Mesenteric fat pad (tissue), 1 donor: ENCODE results near the gene MOV10. TPM values are rescaled to one million over a fixed set of nuclear protein-coding genes. Genes with fewer than 3 reads are reported as not detected.

Experiments
- DNase-seq: peaks from one replicate; pipeline ENCODE4 v3.0.0-alpha.2; 2020; ENCODE audit warnings: low spot score
- total RNA-seq: library from RNA; stranded (reverse); fragmentation: NEBNext Ultra II Directional; extraction: Animal tissue kit (Norgen Biotek cat#: 25700); gene quantifications from one replicate; pipeline ENCODE4 v1.2.1, GENCODE V29; 2021
- donor health status: DM: yes; HTN: yes; CAD: no.

Gene MOV10
- total RNA-seq, 1 donor from 2014 or later = 38.0 TPM

DNA sequence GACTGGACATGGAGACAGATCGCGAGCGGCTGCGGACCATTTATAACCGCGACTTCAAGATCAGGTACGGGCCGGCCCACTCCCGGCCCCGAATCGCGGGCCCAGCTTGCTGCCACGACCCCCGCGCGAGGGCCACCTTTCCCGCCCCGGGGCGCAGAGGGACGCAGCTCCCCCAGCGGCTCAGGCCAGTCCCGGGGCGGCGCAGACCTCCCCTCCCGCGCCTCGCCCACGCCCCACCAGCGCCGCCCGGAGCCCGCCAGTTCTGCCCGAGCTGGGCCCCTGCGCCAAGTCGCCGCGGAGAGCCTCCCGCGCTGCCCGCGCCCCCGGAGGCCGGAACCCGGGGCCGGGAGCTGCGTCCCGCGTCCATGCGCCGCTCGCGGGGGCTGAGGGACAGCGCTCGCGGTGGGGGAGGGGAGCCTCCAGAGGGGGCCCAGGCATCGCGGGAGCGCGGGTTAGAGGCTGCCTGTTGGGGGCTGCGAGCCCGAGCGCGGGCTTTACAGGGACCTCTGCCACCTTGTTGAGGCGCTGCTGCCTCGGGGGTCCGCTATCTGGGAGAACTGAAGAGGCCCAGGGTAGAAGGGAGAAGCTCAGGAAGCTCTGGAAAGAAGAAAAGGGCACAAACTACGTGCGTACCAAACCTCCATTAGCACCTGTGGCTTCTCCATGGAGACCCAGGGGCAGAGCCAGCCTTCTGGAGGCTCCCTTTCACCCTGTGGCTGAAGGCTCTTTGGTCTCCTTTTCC, 698 bp downstream of the MOV10 start:
- DNase-seq = no peak

DNA sequence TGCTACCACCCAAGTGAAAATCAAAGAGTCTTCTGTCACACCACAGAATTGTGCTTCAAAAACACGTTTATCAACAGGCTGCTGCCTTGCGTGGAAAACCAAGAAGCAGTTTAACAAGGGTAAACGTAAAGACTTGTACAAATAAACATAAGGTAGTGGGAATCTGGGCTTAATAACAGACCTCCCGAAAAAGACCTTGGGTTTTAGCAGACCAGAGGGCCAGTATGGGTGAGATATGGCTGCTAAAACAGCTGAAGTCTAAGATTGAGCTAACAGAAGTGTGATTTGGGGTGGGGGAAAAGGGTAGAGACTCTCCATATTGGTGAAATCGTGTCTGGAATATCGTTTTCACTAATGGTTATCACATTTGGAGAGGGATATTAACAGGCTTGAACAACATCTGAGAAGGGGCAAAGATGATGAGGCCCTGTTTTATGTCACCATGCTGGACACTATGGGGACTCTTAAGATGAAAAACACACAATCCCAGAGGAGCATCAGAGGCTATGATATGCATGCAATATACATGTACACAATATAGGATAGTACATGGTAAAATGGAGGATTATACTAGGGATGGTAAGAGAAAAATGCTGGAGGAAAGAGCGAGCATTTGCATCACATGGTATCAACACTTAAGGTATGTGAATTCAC, 1.4 kb downstream of the MOV10 start:
- DNase-seq = no peak

DNA sequence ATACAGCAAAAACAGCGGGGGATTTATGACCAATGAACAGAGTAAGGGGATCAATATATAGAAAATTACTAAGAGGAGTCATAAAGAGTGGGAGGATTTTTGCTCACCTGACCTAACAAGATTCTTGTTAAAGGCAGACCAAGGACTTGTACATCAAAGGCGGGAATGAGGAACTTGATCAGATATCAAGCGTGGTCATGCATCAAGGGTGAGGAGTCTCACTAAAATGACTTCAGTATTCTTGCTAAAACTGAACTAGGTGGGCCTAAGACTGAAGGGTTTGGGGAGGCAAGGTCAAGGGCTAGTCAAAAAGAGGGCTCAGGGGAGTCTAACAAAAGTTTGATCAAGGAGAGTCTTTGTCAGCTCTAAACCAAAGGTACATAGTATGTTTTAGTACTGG, 2.1 kb downstream of the MOV10 start:
- no peak for DNase-seq

DNA sequence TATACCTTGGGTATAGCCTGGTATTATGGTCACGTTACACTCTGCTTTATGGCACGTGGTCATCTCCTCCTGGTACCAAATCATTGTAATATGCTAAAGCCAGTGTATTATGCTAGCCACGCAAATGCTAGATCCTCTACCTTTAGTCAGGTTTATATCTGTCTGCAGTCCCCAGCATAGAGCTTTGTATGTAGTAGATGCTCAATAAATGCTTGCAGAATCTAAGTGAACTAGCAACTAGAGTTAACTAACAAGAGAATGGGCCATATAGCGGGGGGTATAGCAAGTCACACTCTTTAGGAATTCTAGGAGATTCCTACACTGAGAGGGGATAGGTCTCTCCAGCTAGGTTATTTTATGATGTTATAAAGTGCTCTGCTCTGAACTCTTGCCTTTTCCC, 3.0 kb downstream of the MOV10 start:
- no peak for DNase-seq

DNA sequence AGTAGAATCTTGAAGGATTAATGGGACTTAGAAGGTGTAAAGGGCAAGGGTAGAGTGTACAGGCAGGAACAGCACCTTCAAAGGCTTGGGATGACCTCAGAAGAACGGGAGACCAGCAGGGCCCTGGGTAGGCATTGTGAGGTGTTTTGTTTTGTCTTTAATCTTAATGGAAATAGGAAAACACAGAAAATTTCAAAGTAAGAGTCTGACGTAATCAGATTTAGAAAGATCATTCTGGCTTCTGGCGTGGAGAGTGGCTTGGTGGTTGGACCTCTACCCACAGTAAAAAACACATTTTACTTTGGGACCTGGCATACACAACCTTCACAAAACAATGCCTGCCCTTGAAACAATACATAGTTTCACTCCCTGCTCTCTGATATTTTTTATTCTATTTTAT, 4.1 kb downstream of the MOV10 start:
- DNase-seq = no peak

DNA sequence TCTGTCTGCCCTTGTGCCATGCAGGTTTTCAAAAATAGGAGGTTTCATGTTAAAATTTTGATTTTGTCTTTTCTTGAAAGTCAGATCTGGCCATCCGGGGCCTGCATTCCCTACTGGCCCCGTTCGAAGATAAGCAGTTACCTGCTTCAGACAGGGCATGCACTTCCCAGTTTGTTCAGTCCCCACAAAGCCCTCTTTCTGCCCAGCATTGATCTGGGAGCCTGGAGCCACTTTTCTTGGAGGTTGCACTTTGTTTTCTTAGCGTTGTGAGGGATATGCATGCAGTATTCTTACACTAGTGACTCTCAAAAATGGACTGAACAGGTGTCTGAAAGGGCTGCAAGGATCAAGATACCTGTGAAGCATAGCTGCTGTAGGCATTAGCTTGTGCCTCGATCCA, 11.5 kb downstream of the MOV10 start:
- DNase-seq = no peak

DNA sequence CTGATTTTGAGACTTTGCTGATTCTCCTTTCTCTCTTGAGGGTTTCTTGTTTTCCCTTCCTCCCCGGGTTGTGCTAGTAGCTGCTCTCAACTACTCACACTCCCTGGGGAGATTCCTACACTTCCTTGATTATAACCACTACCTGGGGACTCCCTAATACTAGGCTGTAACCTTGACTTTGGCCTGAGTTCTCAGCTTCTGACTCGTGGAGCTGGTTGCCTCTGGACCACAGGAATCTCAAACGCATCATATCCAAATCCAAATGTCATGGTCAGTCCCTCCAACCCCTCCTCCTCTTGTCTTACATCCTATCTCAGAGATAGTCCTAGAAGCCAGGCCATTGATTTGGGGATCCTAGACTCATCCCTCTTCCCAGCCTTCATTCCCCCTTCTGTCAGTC, 12.0 kb downstream of the MOV10 start:
- DNase-seq = no peak

DNA sequence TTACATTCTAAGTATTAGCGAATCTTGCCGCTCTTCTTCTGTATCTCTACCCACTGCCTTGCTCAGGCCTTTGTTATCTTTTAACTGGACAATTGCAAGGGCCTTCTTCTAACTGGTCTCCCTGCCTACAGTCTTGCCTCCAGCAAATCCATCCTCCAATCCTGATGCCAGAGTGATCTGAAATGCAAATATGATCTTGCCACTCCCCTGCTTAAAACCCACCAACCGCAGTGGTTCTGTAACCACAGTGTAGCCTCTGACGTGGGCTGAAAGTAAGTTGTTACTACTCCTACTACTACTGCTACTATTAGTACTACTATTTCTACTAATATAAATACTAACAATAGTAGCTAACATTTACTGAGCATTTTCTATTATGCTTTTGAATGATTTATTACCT, 12.4 kb downstream of the MOV10 start:
- DNase-seq = no peak

DNA sequence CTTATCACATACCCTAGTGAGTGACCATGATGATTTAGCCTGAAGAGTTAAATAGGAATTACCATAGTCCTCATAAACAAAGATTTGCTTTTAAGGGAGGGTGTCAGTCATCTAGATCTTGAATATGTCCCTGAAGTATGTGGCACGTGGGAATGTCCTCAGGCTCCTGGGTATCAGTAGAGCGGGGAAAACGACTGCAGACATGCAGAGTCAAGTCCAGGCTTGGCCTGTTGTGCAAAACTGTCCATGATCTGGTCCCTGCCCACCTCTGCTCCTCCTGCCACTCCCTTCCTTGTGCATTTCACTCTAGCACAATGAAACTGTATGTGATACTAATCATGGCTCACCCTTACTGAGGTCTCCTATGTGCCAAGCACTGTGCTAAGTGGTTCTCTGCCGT, 12.9 kb downstream of the MOV10 start:
- DNase-seq = no peak

DNA sequence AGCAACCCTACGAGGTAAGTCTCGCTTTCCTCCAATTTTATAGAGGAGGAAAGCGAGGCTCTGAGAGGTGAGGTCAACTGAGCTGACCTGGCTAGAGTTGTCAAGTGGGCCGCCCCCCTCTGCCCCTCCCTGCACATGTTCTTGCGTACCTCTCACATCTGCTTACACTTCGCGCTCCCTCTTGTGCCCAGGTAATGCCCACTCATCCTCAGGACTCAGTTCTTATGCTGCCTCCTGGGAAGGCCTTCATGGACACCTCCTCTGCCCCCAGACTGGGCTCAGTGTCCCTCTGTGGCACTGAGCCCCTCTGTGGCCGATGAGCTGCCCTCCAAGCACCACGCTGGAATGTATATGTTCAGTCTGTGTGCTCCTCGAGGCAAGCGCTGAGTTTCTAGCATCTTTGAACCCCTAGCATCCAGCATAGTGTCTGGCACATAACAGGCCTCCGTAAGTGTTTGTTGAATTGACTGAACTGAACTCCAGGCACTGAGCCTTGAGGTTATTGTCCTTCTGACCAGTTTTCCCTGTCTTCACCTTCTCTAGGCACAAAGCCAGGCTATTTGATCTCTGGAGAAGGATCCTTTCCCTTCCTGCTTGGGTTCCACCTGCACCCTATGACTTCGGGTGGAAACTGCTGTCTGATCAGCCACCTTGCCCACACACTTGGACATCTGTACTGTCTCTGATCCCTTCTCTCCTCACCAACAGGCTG, 13.5 kb downstream of the MOV10 start:
- no peak for DNase-seq

DNA sequence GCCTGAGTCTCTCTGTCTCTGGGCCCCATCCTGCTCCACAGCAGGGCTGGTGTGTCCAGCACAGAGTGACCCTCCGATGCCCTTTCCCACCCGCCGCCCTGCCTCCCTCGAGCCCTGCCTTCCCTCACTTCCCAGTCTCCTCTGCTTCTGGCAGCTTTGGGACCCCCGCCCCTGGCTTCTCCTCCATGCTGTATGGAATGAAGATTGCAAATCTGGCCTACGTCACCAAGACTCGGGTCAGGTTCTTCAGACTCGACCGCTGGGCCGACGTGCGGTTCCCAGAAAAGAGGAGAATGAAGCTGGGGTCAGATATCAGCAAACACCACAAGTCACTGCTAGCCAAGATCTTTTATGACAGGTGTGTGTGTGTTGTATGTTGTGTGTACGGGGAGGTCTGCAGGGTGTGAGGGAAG, 14.3 kb downstream of the MOV10 start:
- no peak for DNase-seq

DNA sequence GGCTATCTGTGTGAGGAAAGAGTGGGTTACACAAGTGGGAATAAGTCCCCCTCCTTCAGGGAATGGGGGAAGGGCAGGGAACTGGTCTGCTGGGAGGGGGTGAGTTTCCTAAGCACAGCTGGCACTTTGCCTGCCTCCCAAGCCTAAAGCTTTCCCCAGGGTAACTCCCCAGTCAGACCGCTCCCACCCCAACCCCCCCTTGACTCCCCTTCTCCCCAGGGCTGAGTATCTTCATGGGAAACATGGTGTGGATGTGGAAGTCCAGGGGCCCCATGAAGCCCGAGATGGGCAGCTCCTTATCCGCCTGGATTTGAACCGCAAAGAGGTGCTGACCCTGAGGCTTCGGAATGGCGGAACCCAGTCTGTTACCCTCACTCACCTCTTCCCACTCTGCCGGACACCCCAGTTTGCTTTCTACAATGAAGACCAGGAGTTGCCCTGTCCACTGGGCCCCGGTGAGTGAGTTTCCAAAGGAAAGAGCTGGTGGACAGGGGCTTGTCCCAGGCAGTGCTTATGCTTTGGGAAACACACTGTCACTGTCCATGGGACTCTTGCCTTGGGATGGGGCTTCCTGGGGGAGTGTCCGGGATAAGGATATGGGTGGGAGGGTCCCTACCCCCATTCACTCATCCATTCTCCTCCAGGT, 14.9 kb downstream of the MOV10 start:
- no peak for DNase-seq

DNA sequence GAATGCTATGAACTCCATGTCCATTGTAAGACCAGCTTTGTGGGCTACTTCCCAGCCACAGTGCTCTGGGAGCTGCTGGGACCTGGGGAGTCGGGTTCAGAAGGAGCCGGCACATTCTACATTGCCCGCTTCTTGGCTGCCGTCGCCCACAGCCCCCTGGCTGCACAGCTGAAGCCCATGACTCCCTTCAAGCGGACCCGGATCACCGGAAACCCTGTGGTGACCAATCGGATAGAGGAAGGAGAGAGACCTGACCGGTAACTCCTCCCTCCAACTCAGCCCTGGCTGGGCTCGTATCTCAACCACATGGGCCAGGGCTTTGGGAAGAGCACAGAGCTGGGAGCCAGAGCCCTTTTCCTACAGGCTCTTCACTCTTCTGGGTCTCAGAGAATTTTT, 15.4 kb downstream of the MOV10 start:
- DNase-seq = no peak

DNA sequence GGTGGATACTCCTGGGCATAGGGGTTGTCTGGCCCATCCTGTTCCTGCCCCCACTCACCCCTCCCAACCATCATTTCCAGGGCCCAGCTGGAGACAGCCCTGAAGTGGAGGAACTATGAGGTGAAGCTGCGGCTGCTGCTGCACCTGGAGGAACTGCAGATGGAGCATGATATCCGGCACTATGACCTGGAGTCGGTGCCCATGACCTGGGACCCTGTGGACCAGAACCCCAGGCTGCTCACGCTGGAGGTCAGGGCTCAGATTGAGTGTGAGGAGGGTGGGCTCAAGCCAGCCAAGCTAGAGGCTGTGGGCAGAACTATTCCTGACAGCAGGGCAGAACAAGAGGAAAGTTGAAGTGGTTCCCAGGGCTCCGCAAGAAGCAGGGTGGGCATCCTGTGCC, 18.2 kb downstream of the MOV10 start:
- DNase-seq = no peak

DNA sequence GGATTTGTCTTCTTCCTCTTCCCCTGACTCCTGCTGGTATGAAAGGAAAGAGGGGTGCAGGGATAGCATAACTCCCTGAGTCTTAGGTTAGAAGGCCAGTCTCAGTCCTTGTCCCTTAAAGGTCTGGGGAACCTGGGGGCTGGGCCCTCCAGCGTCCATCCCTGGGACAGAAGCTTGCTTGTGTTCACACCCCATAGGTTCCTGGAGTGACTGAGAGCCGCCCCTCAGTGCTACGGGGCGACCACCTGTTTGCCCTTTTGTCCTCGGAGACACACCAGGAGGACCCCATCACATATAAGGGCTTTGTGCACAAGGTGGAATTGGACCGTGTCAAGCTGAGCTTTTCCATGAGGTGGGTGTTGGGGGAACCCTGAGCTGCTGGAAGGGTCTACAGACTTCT, 19.4 kb downstream of the MOV10 start:
- DNase-seq = no peak

DNA sequence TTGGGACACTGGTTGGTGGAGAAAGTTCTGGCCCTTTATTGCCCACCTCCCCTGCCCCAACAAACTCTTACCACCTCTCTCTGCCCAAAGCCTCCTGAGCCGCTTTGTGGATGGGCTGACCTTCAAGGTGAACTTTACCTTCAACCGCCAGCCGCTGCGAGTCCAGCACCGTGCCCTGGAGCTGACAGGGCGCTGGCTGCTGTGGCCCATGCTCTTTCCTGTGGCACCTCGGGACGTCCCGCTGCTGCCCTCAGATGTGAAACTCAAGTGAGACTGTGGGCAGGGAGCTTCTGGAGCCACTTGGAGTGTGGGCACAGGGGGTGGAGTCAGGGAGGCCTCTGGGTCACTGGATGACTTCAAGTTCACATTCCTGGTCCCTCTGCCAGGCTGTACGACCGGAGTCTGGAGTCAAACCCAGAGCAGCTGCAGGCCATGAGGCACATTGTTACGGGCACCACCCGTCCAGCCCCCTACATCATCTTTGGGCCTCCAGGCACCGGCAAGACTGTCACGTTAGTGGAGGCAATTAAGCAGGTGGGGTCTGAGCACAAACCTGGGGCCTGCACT, 20.0 kb downstream of the MOV10 start:
- DNase-seq = peak; percentile 88

DNA sequence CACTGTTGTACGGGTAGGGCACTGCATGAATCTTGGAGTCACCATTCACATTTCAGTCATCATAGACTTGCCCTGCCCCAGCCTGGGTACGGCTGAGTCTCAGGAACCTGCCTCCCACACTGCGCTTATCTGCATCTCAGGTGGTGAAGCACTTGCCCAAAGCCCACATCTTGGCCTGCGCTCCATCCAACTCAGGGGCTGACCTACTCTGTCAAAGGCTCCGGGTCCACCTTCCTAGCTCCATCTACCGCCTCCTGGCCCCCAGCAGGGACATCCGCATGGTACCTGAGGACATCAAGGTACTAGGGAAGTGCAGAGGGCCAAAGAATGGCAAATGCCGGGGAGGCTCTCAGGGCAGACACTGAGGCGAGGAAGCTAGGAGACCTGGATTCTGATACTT, 20.8 kb downstream of the MOV10 start:
- DNase-seq = no peak

DNA sequence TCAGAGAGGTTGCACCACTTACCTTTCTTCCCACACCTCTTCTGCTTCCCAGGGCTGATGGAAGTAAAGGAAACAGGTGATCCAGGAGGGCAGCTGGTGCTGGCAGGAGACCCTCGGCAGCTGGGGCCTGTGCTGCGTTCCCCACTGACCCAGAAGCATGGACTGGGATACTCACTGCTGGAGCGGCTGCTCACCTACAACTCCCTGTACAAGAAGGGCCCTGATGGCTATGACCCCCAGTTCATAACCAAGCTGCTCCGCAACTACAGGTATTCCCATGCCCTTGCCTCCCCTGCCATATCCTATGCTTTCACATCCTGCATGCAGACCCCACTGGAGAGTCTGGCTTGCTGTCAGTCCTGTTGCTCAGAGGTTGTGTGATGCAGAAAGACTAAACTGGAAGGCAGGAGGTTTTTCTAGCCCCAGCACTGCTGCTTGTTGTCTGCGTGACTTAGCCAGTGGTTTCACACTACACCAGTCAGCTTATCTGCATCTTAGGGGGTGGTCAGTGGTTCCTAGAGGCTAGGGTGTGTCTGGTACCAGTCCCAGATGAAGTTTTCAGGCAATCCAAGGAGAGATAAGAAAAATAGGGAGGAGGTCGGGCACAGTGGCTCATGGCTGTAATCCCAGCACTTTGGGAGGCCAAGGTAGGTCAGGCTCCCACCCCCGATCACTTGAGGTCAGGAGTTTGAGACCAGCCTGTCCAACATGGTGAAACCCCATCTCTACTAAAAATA, 22.3 kb downstream of the MOV10 start:
- DNase-seq = no peak

DNA sequence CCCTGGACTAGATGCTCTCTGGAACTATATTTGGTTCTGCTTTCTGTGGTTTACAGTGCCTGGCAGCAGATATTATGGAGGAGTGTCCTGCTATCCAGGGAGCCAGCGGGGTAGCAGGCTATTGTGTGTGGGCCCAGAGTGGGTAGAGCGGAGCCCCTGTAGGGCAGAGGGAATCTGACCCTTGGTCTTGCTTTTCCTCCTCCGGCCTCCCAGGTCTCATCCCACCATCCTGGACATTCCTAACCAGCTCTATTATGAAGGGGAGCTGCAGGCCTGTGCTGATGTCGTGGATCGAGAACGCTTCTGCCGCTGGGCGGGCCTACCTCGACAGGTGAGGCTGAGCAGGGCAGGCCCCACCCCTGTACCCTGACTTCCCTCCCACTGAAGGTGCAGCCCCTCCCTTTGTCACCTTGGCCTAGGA, 23.3 kb downstream of the MOV10 start:
- DNase-seq = peak; percentile 88

DNA sequence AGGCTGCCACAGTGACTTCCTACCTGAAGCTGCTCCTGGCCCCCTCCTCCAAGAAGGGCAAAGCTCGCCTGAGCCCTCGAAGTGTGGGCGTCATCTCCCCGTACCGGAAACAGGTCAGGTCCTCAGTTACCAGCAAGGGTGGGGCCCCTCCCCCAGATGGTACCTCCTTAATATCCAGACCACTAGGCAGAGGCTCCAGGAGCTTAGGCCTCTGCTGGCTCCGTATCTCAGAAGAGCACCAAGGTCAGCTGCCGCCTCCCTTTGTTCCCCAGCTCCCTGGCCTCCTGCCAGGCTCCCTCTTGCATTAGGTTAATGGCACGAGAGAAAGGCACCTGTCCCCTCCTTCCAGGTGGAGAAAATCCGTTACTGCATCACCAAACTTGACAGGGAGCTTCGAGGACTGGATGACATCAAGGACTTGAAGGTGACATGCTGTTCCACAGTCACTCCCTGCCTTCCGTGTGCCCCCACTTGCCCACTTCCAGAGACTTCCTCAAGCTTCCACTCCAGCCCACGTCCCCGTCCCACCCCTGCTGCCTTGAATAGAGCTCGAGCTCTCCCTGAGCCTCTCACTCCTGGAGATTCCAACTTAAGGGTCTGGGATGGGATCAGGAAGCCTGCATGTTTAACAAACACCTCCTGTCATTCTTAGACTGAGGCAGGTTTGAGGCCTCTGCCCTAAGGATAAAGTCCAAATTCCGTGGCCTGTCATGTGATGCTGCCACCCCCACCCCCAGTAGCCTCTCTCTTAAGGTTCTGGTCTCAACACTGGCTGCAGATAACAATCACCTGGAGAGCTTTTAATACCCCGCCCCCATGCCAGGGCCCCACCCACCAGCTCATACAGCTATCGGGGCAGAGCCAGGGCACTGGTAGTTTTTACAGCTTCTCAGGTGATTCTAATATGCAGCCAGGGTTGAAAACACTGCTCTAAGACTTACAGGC, 24.2 kb downstream of the MOV10 start:
- peak; percentile 88 for DNase-seq
